Measurements from ENCODE around the gene UBA7.

DNA sequence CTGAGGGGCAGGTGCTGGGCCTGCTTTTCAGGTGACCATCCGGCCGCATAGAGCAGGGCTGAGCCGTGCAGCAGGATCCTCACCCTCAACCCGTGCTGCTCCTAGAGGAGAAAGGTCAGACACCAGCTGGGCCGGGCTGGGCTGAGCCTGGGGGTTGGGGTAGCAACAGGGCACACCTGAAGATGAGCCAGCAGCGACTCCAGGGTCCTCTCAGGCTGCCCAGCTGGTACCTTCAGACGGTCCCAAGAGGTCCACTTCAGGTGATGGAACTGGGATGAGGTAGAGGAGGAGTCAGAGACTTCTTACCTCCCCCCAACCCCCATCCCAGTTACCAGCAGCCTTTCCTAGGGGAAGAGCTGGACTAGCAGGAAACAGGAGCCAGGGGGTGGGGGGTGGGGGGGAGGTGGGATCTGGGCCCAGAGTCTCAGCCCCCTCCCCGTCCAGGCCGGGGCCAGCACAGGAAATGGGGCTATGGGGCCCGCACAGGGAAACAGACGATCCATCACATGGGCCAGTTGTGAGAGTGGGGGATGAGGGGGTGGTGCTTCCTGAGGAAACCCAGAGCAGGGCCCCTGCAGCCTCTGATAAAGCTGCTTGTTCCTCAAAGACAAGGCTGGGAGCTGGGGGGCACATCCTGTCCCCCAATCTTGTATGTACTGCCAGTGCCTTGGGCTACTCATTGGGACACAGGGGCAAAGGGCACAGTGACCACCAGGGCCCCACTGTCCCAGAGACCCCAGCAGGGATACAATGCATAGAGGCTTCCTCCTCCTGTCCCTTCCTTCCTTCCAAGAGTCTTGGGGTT, 7.7 kb downstream of the UBA7 start:
- no peak for TF ChIP-seq POLR2A (IDR thresholded peaks at IDR 0.05)
- TF ChIP-seq, protein P1, sequence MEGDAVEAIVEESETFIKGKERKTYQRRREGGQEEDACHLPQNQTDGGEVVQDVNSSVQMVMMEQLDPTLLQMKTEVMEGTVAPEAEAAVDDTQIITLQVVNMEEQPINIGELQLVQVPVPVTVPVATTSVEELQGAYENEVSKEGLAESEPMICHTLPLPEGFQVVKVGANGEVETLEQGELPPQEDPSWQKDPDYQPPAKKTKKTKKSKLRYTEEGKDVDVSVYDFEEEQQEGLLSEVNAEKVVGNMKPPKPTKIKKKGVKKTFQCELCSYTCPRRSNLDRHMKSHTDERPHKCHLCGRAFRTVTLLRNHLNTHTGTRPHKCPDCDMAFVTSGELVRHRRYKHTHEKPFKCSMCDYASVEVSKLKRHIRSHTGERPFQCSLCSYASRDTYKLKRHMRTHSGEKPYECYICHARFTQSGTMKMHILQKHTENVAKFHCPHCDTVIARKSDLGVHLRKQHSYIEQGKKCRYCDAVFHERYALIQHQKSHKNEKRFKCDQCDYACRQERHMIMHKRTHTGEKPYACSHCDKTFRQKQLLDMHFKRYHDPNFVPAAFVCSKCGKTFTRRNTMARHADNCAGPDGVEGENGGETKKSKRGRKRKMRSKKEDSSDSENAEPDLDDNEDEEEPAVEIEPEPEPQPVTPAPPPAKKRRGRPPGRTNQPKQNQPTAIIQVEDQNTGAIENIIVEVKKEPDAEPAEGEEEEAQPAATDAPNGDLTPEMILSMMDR (IDR thresholded peaks at IDR 0.05 in 4 of 5, conservative IDR thresholded peaks at IDR 0.05 in 1 of 5), result no peak
